ENCODE measurements around the gene GPNMB. TPM values are rescaled to one million over a fixed set of nuclear protein-coding genes. Genes with fewer than 3 reads are reported as not detected.

Gene GPNMB
- total RNA-seq, 1 experiment from 2014 or later = 1.2 TPM

DNA sequence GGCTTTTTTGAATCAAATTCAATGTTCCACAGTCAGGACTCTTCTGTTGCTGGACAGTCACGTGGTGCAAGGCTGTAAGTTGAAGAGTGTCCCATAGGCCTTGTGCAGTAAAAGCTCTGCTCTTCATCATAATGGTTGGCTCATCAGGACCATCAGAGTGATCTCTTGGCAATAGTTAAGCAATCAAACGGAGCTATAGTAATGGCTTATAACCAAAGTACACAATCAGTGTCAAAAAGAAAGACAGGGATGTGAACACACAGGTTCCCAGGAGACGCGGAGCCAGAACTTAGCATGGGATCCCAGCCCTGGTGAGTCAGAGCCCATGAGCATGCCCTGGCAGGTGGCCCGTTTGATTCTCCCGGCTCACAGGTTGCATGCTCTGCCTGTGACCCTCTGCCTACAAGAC, 10.8 kb upstream of the GPNMB start:
- Histone ChIP-seq H4K91ac (ENCODE audit: insufficient read length, low read depth, low read length) (no peak overlapping the region), H3K9ac (ENCODE audit: extremely low read depth, insufficient read length, low read length) (no peak overlapping the region), H3K56ac (ENCODE audit: insufficient read length, low read depth, low read length) (no peak overlapping the region), H2BK12ac (ENCODE audit: insufficient read length, low read depth, low read length) (no peak overlapping the region), H2BK15ac (ENCODE audit: low read depth, low read length) (no peak overlapping the region), H3K27ac (ENCODE audit: insufficient read length, low read depth, low read length) (no peak overlapping the region), H2BK120ac (ENCODE audit: low read depth, low read length, poor library complexity, severe bottlenecking) (no peak overlapping the region), H3K79me1 (ENCODE audit: insufficient read depth, low read depth, low read length, poor library complexity, severe bottlenecking) (no peaks in the 10 kb centered on the region), H3K4ac (ENCODE audit: low read depth, low read length) (no peak overlapping the region), H2AK5ac (ENCODE audit: insufficient read length, low read length) (no peak overlapping the region), H3K18ac (ENCODE audit: insufficient read length, low read depth, low read length) (no peak overlapping the region), H4K20me1 (ENCODE audit: control insufficient read depth, insufficient read depth, insufficient read length) (no peaks in the 10 kb centered on the region), H2AFZ (ENCODE audit: low read length) (no peak overlapping the region), H3K14ac (ENCODE audit: insufficient read depth, low read length) (no peak overlapping the region), H3T11ph (ENCODE audit: low read length) (no peak overlapping the region), H3K23ac (ENCODE audit: insufficient read length, low read depth, low read length) (no peak overlapping the region), H3K23me2 (ENCODE audit: insufficient read length, low read depth, low read length, poor library complexity, severe bottlenecking) (no peaks in the 10 kb centered on the region), H3K4me2 (ENCODE audit: insufficient read depth, insufficient read length, low read length) (no peak overlapping the region), H2BK5ac (ENCODE audit: insufficient read length, low read length) (no peak overlapping the region), H2BK20ac (ENCODE audit: low read depth, low read length, poor library complexity, severe bottlenecking) (no peak overlapping the region), H3K79me2 (ENCODE audit: insufficient read depth, low read length) (no peaks in the 10 kb centered on the region), H3K9me3 (ENCODE audit: control insufficient read depth, low read depth, low read length) (no peaks in the 10 kb centered on the region), H4K5ac (ENCODE audit: insufficient read length, low read depth, low read length) (no peak overlapping the region), H3K27me3 (ENCODE audit: insufficient read depth, low read length) (no peaks in the 10 kb centered on the region), H3K4me1 (ENCODE audit: insufficient read depth, low read length) (no peaks in the 10 kb centered on the region), H4K8ac (replicated peaks; ENCODE audit: insufficient read length, low read depth, low read length) (no peak overlapping the region)
- WGBS (ENCODE audit: extremely low coverage, insufficient read length, low lambda C conversion rate) = no CpG with 5 or more reads among the region's 6 CpGs
- no peak overlapping the region for H3K4me3 Mint-ChIP-seq
- H3K27me3 Mint-ChIP-seq (ENCODE audit: low read depth) = no peaks in the 10 kb centered on the region
- H3K4me1 Mint-ChIP-seq = peaks cover 4 to 7% of the 10 kb centered on the region in 2 experiments; a peak in 2 of 4 replicates
- H3K27ac Mint-ChIP-seq = no peak overlapping the region
- H3K36me3 Mint-ChIP-seq (ENCODE audit: insufficient read depth in 1 of 3, low read depth in 3 of 3) = no peaks in the 10 kb centered on the region
- DNase-seq = no peak
- no peaks in the 10 kb centered on the region for H3K9me3 Mint-ChIP-seq
- TF ChIP-seq CTCF (conservative IDR thresholded peaks at IDR 0.05) = no peak
